ENCODE measurements around the gene GLI2.

Gene GLI2

DNA sequence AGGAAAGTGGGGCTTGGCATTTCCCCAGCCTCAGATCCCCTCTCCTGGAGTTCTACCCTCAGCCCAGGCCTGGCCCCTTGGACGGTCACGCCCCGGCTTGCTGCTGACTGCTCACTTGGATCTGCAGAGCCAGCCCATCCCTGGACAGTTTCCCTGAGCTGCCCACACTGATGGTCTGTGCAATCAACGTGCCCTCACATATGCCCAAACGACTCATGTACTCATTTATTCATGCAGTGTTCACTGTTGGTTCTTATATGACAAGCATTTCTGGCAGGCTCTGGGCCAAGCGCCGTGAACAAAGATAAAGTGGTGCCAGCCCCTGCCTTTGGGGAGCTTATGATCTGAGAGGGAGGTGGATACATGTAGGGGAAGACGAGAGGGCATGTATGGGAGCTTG is 20.3 kb upstream of the GLI2 start:
- no peak for DNase-seq

DNA sequence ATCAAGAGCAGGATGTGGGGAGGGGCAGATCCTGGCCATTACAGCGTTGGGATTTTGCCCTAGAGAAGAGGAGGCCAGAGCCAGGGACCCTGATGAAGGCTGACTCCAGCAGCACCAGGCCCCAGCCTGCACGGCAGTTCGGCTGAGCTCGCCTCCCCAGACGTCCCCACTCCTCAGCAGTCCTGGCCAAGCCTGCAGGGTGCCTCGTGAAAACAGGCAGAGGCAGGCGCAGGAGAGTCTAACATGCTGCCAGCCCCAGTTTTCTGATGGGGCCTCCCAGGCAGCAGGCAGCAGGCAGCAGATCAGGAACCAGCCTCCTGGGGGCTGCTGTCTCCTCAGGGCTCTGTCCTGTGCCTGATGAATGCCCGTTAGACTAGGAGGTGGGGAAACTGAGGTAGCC is 19.7 kb upstream of the GLI2 start:
- no peak for DNase-seq

DNA sequence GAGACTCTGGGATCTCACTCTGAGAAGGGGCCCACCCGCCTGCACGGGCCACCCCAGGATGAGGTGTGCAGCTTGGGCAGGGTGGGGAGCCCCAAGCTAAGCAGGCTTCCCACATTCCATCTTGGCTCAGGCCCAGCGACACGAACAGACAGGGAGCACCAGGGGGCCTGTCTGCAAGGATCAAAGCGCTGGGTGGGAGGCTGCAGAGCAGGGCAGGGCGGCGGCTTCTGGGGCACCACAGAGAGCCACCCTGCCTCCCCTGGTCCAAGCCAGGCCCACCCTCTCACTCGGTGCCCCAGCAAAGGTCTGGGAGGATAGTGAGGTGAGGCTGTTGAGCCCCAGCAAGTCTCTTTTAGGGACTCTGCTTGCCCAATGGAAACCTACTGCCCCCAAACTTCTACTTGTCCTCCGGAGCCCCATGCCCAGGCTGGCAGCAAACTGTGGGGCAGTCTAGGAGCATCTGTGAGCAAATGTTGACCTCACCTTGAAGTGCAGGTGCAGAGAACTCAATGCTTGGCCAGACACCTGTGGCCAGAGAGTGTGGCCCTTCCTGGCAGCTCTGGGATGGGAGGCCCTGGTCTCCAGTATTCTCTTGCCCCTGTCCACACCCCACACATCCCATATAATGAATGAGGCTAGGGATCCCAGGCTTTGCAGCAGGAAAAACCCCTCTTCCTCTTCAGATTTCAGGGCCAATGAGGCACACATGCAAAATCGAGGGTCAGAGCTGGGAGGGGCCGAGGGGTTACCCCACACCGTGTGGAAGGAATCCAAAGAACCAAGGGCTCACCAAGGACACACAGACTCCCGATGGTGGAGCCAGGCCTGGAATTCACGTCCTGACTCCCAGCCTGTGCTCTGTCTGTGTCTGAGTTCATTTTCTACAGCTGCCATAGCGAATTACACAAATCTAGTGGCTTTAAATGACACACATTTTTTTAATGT is 18.8 kb upstream of the GLI2 start:
- DNase-seq: no peak

DNA sequence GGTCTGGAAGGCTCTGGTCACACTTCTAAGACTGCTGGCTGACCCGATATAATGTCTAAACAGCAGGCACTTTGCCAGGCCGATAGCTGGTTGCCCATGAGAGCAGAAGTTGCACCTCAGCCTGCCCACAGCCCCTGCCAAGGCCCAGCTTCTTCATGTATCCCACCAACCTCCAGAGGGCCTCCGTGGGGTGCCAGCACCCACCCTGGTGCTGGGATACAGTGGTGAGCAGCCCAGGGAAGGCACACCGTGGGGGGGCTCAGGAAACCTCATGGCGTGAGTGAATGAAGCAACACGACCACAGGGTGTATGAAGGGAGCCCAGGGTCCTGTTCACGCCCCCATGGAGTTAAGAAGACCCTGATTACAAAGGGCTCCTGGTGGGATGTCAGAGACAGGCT is 16.2 kb upstream of the GLI2 start:
- no peak for DNase-seq

DNA sequence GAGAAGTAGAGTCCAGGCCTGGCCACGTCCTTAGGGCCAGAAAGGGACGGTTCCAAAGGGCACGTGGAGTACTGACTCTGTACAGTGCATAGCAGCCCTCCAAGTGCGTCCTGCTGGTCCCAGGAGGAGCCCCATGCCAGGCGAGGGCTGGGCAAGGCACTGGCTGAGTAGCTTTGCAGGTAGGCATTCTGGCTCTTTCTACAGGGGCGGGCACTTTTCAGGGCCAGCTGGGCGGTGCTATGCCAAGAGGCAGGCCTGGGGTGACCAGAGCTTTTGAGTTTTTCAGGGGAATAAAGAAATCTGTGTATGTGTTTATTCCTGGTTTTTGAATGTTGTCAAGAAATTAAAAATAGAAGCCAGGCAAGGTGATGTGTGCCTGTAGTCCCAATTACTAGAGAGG is 15.4 kb upstream of the GLI2 start:
- no peak for DNase-seq

DNA sequence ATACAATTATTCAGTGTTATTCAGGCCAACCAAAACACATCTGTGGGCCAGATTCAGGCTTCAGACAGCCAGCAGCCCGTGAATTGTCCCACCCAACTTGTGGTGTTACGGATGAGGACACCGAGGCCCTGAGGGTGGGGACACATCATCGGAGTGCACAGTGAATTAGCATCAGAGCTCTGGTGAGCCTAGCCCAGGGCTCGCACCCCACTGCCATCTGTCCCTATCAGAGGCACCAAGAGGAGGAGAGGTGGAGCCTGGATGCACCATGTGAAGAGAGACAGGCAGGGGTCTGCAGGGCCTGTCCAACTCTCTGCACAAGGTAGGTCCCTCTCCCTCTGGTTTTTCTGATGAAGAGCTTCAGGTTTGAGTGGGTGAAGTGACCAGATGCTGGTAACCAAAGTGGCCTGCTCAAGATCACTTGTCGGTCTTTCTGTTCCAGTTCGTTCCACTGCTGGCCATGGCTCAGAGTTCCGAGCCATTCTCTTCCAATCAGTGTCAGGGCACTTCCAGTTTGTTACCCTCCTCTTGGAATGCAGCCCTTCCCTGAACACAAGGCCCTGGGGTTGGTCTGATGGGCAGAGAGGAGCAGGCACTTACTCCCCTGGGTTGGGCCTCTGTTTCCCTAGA is 14.8 kb upstream of the GLI2 start:
- DNase-seq: no peak

DNA sequence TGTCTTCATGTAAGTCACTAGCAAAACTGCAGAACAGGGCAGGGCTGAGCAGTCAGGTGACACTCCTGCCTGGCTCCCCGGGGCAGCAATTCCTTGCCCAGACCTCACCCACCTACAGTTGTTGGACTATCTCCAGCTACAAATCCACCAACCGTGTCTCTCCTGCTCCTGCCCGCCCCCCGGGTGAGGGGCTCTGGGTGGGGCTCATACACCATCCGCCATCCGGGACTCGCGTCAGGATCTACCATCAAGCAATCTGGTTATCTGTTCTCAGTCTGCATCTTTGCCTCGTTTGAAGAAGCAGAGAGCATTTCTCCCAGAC is 13.5 kb upstream of the GLI2 start:
- DNase-seq: no peak

DNA sequence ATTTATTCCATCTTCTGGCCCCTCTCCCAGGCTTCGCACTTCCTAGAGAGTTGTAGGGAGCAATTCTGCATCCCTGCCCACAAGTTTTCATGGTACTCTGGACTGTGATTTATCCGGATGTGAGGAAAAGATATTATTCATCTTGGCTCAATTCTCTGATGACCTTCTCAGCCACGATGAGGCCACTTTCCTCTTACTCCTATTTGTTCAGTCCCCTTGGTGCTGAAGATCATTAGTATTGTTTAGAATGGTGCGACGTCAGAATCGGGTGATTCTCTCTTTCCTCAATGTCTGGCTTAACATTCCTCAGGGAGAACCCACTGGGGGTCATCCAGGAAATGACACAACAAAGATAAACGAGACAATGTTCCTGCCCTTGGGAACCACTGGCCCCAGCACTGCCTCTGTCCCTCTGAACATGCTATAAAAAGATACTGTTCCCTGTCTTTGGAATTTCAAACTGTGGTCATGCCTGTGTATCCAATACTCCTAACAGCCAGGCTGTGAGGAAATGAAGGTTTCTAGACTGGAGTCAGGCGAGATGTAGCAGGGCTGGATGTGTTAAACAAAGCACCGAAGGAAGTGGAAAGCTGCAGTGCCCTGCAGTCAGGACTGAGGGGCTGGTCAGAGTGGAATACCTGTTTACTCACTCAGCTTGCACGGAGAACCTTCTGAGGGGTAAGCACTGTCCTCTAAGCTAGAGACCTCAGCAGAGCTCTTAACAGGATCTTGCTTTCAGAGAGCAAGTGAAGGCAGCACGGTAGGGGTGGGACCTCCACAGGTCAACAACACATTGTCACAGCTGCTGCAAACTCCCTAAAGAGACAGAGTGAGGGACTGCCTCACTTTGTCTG is 12.9 kb upstream of the GLI2 start:
- no peak for DNase-seq

DNA sequence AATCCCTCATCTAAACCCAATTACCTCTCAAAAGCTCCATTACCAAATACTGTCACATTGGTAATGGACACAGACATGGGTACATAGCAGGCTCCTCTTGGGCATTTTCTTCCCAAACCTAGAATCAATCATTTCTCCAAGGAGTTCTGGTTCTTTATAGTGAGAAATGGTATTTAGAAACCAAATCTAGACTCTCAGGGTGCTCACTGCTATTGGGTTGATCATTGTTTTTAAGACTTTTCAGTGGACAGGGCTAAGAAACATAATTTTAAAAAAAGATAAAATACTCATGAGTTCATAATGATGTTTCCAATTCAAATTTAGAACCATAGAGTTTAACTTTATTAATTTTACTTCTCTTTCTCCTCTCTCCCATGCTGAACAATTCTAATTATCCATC is 9.4 kb upstream of the GLI2 start:
- no peak for DNase-seq

DNA sequence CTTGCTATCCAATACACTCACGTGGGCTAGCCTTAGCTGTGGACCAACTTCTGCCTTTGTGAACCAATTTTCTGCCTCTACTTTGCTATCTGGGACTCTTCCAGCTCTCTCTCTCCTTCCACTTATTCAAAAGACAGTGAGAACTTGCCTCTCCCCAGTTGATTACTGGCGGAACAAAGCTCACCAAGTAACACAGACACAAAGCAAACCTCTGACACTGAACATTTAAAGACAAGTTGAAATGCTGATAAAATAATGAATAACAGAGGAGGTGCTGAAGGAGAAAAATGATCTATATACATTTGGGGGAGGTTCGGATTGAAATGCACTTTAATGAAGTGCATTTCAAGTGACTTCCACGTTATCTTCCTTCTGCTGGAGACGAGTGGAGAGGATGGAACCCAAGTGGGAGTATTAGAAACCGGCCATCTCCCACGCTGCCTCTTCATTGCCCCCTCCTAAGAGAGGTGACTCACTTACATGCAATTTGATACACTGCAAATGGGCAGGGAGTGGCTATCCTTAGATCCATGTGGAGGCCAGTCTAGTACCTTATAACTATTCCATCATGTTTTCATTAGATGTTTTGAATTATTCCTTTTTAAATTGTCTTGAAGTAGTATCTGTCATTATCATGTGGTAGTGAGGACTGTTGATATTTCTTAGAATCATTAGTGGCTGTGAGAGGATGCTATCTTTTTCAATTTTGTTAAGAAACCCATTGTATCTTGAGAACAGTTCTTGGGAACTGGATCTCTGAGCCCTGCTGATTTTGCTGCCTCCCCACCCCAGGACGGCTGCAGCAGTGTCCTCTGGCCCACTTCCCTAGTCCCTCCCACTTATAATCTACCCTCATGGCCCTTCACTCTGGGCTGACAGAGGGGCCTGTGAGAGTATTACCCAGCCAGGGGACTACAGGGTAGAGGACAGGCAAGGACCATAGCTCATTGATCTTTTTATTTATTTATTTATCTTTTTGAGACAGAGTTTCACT is 6.0 kb upstream of the GLI2 start:
- DNase-seq: no peak

DNA sequence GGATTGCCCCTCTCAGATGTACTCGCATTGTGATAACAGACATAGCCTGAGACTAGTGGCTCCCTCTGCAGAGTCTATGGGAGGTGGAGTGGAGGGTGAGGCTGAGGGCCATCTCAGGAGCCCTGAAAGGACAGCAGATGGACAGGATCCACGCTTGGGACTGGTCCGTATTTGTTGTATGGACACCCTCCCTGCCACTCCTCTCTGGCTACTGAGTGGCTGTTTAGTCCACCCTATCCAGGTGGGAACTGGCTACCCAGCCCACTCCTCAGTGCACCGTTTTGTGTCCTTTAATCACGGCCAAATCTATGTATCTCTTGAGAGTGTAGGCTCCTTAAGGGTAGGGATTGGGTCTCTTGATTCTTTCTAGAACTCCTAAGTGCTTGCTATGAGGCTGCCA is 4.5 kb upstream of the GLI2 start:
- no peak for DNase-seq

DNA sequence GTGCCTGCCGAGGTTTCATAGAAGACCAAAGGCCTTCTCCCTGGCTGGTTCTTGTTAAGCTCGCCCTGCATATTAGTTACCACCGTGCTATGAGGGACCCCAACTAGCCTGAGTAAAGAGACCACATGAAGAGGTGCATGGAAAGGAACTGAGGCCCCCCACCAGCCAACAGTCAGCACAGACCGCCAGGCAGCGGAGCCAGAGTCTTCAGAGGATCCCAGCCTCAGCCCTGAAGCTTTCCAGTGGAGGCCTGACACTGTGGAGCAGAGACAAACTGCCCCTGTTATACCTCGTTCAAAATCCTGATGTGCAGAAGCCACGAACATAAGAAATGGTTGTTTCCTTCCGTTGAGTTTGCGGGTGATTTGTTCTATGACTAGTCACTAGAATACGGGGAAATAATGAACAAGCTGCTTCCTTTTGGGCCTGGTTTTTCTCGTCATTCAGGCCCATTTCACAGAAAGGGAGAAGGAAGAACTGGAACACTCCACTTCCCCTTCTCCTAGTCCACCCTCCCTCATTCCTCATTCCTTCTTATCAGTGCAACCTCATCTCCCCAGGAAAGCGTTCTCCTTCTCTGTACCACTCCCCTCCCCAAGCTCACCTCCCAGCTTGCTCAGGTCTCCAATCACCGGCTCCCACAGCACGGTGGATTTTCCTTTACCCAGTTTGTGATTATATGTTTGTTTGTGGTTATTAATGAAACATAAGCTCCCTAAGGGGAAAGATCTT is 3.0 kb upstream of the GLI2 start:
- DNase-seq: no peak

DNA sequence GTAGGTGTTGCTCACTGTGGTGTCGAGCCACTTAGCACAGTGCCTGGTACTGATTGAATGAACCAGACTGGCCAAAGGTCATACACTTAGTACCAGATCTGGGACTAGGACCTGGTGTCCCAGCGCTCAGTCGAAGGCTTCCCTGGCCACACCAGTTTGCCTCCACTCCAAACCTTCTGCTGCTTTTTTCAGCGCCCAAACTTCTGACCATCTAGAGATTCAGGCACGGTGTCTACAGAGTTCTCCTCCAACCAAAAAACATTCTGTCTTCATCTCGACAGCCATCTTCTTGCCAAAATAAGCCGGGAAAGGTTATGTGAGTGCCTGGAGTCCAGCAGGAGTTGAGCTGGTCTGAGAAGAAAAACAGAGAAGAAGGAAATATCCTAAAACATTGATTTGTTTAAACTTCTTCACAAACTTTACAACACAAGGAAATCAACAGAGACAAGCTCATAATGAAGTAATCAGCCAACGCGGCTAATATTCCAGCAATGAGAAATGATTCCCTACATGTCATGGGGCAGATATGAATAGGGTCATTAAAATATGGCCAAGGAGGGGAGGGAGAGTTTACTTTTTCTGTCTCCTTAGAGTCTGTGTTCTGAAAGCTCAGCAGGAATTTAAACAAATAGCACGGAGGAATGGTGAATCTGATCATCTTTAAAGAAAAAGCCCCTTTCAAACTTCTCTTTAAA is 2.3 kb upstream of the GLI2 start:
- no peak for DNase-seq

DNA sequence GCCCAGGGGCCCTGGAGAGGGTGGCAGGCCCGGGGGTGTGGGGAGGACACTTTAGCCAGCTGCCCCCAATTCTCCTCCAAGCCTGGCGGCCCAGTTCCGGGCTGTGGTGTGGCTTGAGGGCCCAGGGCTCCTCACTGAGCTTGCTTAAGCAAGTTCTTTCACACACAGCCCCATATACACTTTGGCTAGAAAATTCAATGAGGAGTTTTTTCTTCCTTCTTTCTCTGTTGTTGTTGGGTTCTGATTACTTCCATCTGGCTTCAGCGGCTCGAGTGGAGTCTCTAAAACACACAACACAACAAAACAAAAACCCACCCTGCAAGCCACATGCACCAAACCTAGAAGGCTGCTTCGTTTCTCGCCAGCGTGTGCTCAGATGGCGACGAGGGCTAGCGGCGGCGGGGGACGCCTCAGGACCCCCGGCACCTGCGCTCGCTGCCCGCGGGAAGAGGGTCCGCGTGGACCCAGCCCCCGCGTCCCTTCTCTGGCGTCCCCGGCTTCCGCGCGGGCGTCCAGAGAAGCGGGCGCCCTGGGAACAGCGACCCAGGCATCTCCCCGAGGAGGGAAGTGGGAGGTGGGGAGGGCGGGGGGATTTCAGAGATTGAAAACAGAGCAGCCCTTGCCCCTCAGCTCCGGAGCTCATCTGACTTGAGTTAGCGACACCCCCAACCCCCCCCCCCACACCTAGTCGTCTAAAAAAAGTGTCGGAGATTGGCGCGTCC is 577 bp upstream of the GLI2 start:
- DNase-seq: no peak

DNA sequence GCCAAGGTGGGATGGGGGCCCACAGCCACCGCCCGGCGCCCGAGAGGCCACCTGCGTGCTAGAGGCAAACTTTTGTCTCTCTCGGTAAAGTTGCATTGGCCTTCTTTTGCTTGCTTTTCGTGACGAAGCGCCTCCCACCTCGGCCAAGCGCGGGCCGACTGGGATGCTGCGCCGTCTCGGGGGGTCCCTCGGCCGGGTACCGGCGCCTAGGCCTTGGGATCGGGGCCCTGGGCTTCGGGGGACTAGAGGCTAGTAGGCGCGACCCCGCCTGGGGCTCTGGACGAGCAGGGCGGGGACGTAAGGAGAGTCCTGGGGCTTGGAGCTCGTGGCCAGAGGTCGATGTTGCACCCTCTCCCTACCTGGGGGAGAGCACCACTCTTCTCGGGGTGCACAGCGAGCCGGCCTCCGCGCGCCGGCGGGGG is 545 bp downstream of the GLI2 start:
- no peak for DNase-seq

DNA sequence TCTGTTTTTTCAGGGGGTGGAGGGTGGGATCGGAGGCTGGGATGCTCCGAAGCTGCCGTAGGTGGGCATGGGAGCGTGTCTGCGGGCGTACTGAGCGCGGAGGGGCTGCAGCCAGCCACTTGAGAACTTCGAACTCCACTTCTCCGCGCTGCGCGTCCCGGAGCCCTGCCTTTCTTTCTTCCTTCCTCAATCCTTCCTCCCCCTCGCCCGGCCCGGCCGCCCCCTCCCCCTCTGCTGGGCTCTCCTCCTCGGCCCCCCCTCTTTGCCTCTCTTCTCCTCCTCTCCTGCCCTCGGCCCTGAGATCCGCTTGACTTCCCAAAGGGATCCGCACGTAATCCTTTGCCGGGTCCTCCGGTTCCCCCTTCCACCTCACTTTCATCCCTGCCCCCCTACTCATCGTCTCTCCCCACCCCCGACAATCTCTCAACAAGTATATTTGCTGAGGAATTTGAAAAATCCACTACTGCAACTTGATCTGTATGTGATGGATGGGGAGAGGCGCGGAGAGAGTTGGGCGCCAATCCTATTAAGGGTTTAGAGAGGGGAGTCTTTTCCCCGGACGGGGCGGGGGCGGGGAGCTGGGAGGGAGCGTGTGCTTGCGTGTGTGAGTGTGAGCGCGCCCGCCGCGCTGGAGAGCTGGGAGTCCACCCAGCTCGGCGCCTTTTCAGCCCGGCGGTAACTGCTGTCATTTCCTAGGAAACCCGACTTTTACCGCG is 1.1 kb downstream of the GLI2 start:
- no peak for DNase-seq

DNA sequence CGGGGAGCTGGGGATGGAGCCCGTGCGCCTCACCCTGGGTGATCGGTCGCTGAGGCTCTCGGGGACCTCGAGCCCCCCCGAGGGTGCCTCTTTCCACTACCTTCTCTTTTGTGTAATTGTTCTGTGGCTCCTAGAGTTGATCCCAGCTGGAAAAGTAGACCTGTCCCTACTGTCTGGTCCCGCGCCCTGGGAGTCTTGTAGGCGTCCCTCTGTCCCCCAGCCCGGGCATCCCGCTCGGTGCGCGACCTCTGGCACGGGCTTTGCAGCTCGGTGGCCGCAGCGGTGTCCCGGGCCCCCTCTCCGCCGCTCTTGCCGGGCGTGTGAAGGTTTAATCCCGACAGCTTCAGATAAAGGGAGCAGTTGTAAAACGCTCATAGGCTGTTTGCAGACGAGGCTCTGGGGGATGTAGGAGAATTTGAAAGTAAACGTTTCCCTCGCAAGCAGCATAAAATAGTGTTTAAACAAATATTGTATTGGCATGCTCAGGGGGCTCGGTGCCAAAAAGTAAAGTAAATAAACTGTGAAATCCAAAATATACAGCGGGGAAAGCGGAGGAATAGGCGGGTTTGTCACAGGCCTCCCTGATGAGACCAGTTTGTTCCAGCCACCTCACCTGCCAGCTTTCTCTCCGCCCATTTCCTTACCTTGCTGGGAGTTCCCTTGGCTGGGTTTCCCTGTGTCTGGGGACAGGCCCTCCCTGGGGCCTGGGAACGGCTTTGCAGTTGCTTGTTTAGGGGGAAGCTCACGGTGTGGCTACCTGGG is 1.9 kb downstream of the GLI2 start:
- no peak for DNase-seq

DNA sequence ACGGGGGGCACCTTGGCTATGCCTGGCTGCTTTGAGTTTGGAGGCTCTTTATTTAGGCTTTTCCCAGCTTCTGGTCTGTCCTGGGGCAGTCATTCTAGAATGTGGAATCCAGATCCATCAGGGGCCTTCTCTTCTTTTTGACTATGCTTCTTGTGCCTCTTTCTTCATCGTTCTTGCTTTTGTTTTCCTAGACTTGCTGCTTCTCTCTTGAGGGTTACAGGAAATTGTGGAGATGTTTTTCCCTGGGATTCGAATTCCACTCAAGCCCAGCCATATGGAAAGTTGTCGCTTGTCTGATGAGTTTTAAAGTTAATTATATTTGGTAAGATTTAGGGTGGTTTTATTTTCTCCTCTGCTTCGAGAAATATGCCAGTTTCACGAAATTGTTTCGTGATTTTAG is 2.4 kb downstream of the GLI2 start:
- no peak for DNase-seq

All from NCI-H1436 (cell line).